Measurements from ENCODE around the gene RALGPS1. TPM values are rescaled to one million over a fixed set of nuclear protein-coding genes. Genes with fewer than 3 reads are reported as not detected.

Gene RALGPS1
- total and polyA plus RNA-seq, 2 of the 13 experiments (the other 11 are each of a cell fraction or from before 2014, with no cell fraction given) = 3.7 to 6.5 TPM

DNA sequence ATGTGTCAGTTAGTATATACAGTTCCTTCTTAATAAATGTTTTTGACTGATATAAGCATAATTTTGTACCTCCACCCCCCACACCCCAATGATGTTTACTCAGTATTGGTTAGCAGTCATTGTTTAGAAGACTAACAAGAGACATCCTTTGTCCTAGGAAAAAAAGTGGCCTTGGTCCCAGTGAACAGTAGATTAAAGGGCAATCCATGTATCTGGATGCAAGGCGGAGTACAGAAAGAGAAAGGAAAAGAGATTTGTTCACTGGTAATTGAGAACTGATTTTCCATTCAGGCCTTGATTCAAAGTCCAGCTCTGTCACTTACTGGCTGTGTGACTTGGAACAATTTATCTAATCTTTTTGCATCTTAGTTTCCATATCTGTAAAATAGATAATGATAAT is 4.6 kb downstream of the RALGPS1 start (continued):
- TF ChIP-seq, protein P1, sequence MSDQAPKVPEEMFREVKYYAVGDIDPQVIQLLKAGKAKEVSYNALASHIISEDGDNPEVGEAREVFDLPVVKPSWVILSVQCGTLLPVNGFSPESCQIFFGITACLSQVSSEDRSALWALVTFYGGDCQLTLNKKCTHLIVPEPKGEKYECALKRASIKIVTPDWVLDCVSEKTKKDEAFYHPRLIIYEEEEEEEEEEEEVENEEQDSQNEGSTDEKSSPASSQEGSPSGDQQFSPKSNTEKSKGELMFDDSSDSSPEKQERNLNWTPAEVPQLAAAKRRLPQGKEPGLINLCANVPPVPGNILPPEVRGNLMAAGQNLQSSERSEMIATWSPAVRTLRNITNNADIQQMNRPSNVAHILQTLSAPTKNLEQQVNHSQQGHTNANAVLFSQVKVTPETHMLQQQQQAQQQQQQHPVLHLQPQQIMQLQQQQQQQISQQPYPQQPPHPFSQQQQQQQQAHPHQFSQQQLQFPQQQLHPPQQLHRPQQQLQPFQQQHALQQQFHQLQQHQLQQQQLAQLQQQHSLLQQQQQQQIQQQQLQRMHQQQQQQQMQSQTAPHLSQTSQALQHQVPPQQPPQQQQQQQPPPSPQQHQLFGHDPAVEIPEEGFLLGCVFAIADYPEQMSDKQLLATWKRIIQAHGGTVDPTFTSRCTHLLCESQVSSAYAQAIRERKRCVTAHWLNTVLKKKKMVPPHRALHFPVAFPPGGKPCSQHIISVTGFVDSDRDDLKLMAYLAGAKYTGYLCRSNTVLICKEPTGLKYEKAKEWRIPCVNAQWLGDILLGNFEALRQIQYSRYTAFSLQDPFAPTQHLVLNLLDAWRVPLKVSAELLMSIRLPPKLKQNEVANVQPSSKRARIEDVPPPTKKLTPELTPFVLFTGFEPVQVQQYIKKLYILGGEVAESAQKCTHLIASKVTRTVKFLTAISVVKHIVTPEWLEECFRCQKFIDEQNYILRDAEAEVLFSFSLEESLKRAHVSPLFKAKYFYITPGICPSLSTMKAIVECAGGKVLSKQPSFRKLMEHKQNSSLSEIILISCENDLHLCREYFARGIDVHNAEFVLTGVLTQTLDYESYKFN (CRISPR knock-in tag; conservative IDR thresholded peaks at IDR 0.05) = peak; percentile 88
- 0 out of 2 replicates have a peak, but pooled peaks have one; percentile 34 for TF ChIP-seq HMG20B (CRISPR knock-in tag; conservative IDR thresholded peaks at IDR 0.05)
- TF ChIP-seq ZNF749 (CRISPR knock-in tag; IDR thresholded peaks at IDR 0.05; ENCODE audit: borderline replicate concordance) = no peak
- TF ChIP-seq ZFAT (CRISPR knock-in tag; conservative IDR thresholded peaks at IDR 0.05) = no peak
- peak; percentile 61 for TF ChIP-seq HNF1A (IDR thresholded peaks at IDR 0.05; ENCODE audit: low read depth)
- no peak for TF ChIP-seq HNF1A (CRISPR knock-in tag; IDR thresholded peaks at IDR 0.05; ENCODE audit: borderline replicate concordance)
- 0 out of 2 replicates have a peak, but pooled peaks have one; percentile 5 for TF ChIP-seq CEBPG (CRISPR knock-in tag; IDR thresholded peaks at IDR 0.05)
- TF ChIP-seq SRF (IDR thresholded peaks at IDR 0.05; ENCODE audit: low read depth, low read length) = no peak
- no peak for TF ChIP-seq TBL1XR1 (IDR thresholded peaks at IDR 0.05; ENCODE audit: borderline replicate concordance, low read length, partially characterized antibody)
- TF ChIP-seq ZNF709 (CRISPR knock-in tag; IDR thresholded peaks at IDR 0.05) = no peak
- TF ChIP-seq ZMYM3 (CRISPR knock-in tag; IDR thresholded peaks at IDR 0.05) = no peak
- TF ChIP-seq ZNF747 (CRISPR knock-in tag; IDR thresholded peaks at IDR 0.05; ENCODE audit: borderline replicate concordance) = no peak
- no peak for TF ChIP-seq LBX2 (CRISPR knock-in tag; IDR thresholded peaks at IDR 0.05; ENCODE audit: borderline replicate concordance)
- TF ChIP-seq, protein P2, sequence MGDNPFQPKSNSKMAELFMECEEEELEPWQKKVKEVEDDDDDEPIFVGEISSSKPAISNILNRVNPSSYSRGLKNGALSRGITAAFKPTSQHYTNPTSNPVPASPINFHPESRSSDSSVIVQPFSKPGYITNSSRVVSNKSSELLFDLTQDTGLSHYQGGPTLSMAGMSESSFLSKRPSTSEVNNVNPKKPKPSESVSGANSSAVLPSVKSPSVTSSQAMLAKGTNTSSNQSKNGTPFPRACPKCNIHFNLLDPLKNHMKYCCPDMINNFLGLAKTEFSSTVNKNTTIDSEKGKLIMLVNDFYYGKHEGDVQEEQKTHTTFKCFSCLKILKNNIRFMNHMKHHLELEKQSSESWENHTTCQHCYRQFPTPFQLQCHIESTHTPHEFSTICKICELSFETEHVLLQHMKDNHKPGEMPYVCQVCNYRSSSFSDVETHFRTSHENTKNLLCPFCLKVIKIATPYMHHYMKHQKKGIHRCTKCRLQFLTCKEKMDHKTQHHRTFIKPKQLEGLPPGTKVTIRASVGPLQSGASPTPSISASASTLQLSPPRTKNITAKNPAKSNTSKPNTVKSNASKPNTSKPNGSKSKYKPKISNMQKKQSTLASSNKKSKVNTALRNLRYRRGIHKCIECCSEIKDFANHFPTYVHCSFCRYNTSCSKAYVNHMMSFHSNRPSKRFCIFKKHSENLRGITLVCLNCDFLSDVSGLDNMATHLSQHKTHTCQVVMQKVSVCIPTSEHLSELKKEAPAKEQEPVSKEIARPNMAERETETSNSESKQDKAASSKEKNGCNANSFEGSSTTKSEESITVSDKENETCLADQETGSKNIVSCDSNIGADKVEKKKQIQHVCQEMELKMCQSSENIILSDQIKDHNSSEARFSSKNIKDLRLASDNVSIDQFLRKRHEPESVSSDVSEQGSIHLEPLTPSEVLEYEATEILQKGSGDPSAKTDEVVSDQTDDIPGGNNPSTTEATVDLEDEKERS (CRISPR knock-in tag; IDR thresholded peaks at IDR 0.05) = no peak
- TF ChIP-seq ZNF746 (CRISPR knock-in tag; IDR thresholded peaks at IDR 0.05) = no peak
- no peak for TF ChIP-seq ZNF776 (CRISPR knock-in tag; IDR thresholded peaks at IDR 0.05)
- no peak for TF ChIP-seq ZNF782 (CRISPR knock-in tag; IDR thresholded peaks at IDR 0.05; ENCODE audit: borderline replicate concordance)

Measured in HepG2 (cell line).